ENCODE results near the gene SH3RF3. TPM values are rescaled to one million over a fixed set of nuclear protein-coding genes. Genes with fewer than 3 reads are reported as not detected.

SH3RF3 gene
- total RNA-seq, 1 experiment from 2014 or later = 0.98 TPM

- H3K36me3 Mint-ChIP-seq (ENCODE audit: insufficient read depth, unreplicated experiment) = no peaks in the 10 kb centered on the region
- POLR2A ChIA-PET = no interaction called here
Observed at GRCh38 chr2:109135359-109136197, 6.6 kb downstream of the SH3RF3 start.

DNA sequence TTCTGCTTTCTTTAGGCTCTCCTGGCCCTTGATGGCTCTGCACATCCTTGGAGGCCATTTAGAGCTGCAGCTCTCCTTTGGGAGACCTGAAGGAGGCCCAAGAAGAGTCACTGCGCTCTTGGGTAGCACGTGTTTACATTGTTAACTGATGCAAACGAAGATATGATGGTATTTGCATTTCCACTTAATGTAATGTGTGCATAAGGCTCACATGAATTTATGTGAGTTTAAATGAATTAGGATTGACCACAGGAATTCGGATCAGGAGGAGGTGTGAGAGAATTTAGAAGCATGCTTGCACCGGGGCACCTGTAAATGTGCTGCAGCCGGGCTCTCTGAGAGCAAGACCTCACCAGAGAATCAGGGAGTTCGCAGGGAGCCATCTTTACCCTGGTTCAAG, 7.5 kb downstream of the SH3RF3 start:
- H3K36me3 ChIP-seq (ENCODE audit: control insufficient read depth, insufficient read depth, low read length) = no peaks in the 10 kb centered on the region
- no TSS peak for BruUV-seq (replicated peaks)
- DNase-seq = no peak
- H3K9me3 ChIP-seq = no peaks in the 10 kb centered on the region
- H3K4me1 ChIP-seq = no peaks in the 10 kb centered on the region
- ChIA-PET POLR2A (no interaction called here), CTCF (no interaction called here)
- intact Hi-C loops (cut with micrococcal nuclease; ENCODE audit: unreplicated experiment) = no loop called here
- Mint-ChIP-seq H3K4me1 (ENCODE audit: low read depth, unreplicated experiment) (peaks cover 15% of the 10 kb centered on the region), H3K27ac (ENCODE audit: unreplicated experiment) (no peak overlapping the region), H3K4me3 (ENCODE audit: unreplicated experiment) (no peak overlapping the region), H3K9me3 (ENCODE audit: unreplicated experiment) (no peaks in the 10 kb centered on the region), H3K27me3 (ENCODE audit: insufficient read depth, unreplicated experiment) (peaks cover 22% of the 10 kb centered on the region), H3K36me3 (ENCODE audit: insufficient read depth, unreplicated experiment) (no peaks in the 10 kb centered on the region)
- TF ChIP-seq, protein P1, sequence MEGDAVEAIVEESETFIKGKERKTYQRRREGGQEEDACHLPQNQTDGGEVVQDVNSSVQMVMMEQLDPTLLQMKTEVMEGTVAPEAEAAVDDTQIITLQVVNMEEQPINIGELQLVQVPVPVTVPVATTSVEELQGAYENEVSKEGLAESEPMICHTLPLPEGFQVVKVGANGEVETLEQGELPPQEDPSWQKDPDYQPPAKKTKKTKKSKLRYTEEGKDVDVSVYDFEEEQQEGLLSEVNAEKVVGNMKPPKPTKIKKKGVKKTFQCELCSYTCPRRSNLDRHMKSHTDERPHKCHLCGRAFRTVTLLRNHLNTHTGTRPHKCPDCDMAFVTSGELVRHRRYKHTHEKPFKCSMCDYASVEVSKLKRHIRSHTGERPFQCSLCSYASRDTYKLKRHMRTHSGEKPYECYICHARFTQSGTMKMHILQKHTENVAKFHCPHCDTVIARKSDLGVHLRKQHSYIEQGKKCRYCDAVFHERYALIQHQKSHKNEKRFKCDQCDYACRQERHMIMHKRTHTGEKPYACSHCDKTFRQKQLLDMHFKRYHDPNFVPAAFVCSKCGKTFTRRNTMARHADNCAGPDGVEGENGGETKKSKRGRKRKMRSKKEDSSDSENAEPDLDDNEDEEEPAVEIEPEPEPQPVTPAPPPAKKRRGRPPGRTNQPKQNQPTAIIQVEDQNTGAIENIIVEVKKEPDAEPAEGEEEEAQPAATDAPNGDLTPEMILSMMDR (IDR thresholded peaks at IDR 0.05; ENCODE audit: insufficient read depth in 1 of 2, low read depth in 1 of 2, low read length in 1 of 2, severe bottlenecking in 1 of 2, unreplicated experiment in 1 of 2) = no peak
- no peaks in the 10 kb centered on the region for H3K27me3 ChIP-seq (replicated peaks; ENCODE audit: control insufficient read depth, insufficient read depth, low read length)
- H3K4me3 ChIP-seq (ENCODE audit: low read depth, low read length) = no peak overlapping the region

More at GRCh38 chr2:109135359-109136197, 6.6 kb downstream of the SH3RF3 start:
- intact Hi-C loops (cut with micrococcal nuclease; ENCODE audit: unreplicated experiment) = no loop called here
- Histone ChIP-seq H3K4me3 (ENCODE audit: low read depth, low read length) (no peak overlapping the region), H3K36me3 (ENCODE audit: control insufficient read depth, insufficient read depth, low read length) (no peaks in the 10 kb centered on the region), H3K4me1 (no peaks in the 10 kb centered on the region), H3K27me3 (replicated peaks; ENCODE audit: control insufficient read depth, insufficient read depth, low read length) (no peaks in the 10 kb centered on the region), H3K9me3 (no peaks in the 10 kb centered on the region)
- H3K4me3 Mint-ChIP-seq (ENCODE audit: unreplicated experiment) = no peak overlapping the region
- BruUV-seq (replicated peaks) = no TSS peak
- no peak overlapping the region for H3K27ac Mint-ChIP-seq (ENCODE audit: unreplicated experiment)
- CTCF ChIA-PET = no interaction called here
- no peaks in the 10 kb centered on the region for H3K9me3 Mint-ChIP-seq (ENCODE audit: unreplicated experiment)
- no peak for DNase-seq
- peaks cover 15% of the 10 kb centered on the region for H3K4me1 Mint-ChIP-seq (ENCODE audit: low read depth, unreplicated experiment)
- peaks cover 20% of the 10 kb centered on the region for H3K27me3 Mint-ChIP-seq (ENCODE audit: insufficient read depth, unreplicated experiment)
- TF ChIP-seq, protein P1 (IDR thresholded peaks at IDR 0.05; ENCODE audit: insufficient read depth in 1 of 2, low read depth in 1 of 2, low read length in 1 of 2, severe bottlenecking in 1 of 2, unreplicated experiment in 1 of 2) = no peak

- CTCF ChIA-PET = no interaction called here
- intact Hi-C loops (cut with micrococcal nuclease; ENCODE audit: unreplicated experiment) = no loop called here
- DNase-seq = no peak
- TF ChIP-seq, protein P1 (IDR thresholded peaks at IDR 0.05; ENCODE audit: insufficient read depth in 1 of 2, low read depth in 1 of 2, low read length in 1 of 2, severe bottlenecking in 1 of 2, unreplicated experiment in 1 of 2) = no peak
- Mint-ChIP-seq H3K4me3 (ENCODE audit: unreplicated experiment) (no peak overlapping the region), H3K36me3 (ENCODE audit: insufficient read depth, unreplicated experiment) (no peaks in the 10 kb centered on the region), H3K27me3 (ENCODE audit: insufficient read depth, unreplicated experiment) (peaks cover 23% of the 10 kb centered on the region), H3K4me1 (ENCODE audit: low read depth, unreplicated experiment) (peaks cover 15% of the 10 kb centered on the region), H3K27ac (ENCODE audit: unreplicated experiment) (no peak overlapping the region), H3K9me3 (ENCODE audit: unreplicated experiment) (no peaks in the 10 kb centered on the region)
- POLR2A ChIA-PET = no interaction called here
- Histone ChIP-seq H3K27me3 (replicated peaks; ENCODE audit: control insufficient read depth, insufficient read depth, low read length) (no peaks in the 10 kb centered on the region), H3K4me3 (ENCODE audit: low read depth, low read length) (no peak overlapping the region), H3K4me1 (no peaks in the 10 kb centered on the region), H3K9me3 (no peaks in the 10 kb centered on the region), H3K36me3 (ENCODE audit: control insufficient read depth, insufficient read depth, low read length) (no peaks in the 10 kb centered on the region)
- BruUV-seq (replicated peaks) = no TSS peak
Observed at GRCh38 chr2:109137616-109138015, 8.6 kb downstream of the SH3RF3 start.

Measured in Caco-2 (cell line).